Thymus (tissue), 14 donors: ENCODE results near the gene FAM241A. TPM values are rescaled to one million over a fixed set of nuclear protein-coding genes. Genes with fewer than 3 reads are reported as not detected.

Experiments
- DNase-seq, 9 donors: peaks; one replicate each; pipeline ENCODE4 v3.0.0-alpha.2; 2013; ENCODE audit warnings: low spot score in 9 of 9, low read depth in 6 of 9, missing footprints in 1 of 9
- H3K27ac ChIP-seq, 2 donors: one replicate each; pipeline ENCODE4 v1.5.1; 2013; ENCODE audit warnings: control low read depth in 1 of 2, low read depth in 1 of 2, low read length in 1 of 2, mild to moderate bottlenecking in 1 of 2, moderate library complexity in 1 of 2
- H3K27me3 ChIP-seq, 2 donors: one replicate each; pipeline ENCODE4 v1.5.1; 2013; ENCODE audit warnings: low read length in 1 of 2; ENCODE audit not compliant: control insufficient read depth in 2 of 2, insufficient read depth in 1 of 2
- H3K36me3 ChIP-seq, 2 donors: one replicate each; pipeline ENCODE4 v1.5.1; 2013; ENCODE audit warnings: low read length in 1 of 2, mild to moderate bottlenecking in 1 of 2, moderate library complexity in 1 of 2; ENCODE audit not compliant: control insufficient read depth in 2 of 2, insufficient read depth in 2 of 2
- H3K4me1 ChIP-seq, 2 donors: one replicate each; pipeline ENCODE4 v1.5.1; 2013; ENCODE audit warnings: low read length in 2 of 2; ENCODE audit not compliant: control insufficient read depth in 2 of 2, insufficient read depth in 2 of 2
- H3K4me3 ChIP-seq, 2 donors: one replicate each; pipeline ENCODE4 v1.5.1; 2013; ENCODE audit warnings: low read length in 2 of 2, control low read depth in 1 of 2, mild to moderate bottlenecking in 1 of 2
- H3K9me3 ChIP-seq, 2 donors: one replicate each; pipeline ENCODE4 v1.5.1; 2013; ENCODE audit warnings: low read length in 1 of 2, mild to moderate bottlenecking in 1 of 2; ENCODE audit not compliant: control insufficient read depth in 2 of 2, insufficient read depth in 1 of 2
- WGBS: extraction: QIAGEN DNeasy Blood & Tissue Kit; methylation state at CpG from one replicate; pipeline ENCODE4 v1.1.7; 2013; 5-methylcytosine and 5-hydroxymethylcytosine counted together
- long read RNA-seq, 10 donors: transcript quantifications; one replicate each; lab custom pipeline, GENCODE V29; 2026
- polyA plus RNA-seq: library from polyadenylated mRNA; stranded (reverse); fragments of 200-250 nt; gene quantifications from one replicate; pipeline ENCODE4 v1.2.3, GENCODE V29; 2013
- total RNA-seq: library from RNA; stranded (reverse); fragments of 120-200 nt; gene quantifications from one replicate; pipeline ENCODE4 v1.2.4, GENCODE V29; 2013
- donor health status: healthy.

Gene FAM241A
- total RNA-seq, result 2.2 TPM
- polyA plus RNA-seq, result 3.8 TPM
- long read RNA-seq, donor 1, full-length matches to known transcripts, result 5 of 5 reads
- long read RNA-seq, donor 1, partial matches to known transcripts, result 0 of 5 reads
- long read RNA-seq, donor 1, other reads (novel, unspliced or antisense), result 0 of 5 reads
- long read RNA-seq, donor 2, result 0 reads
- long read RNA-seq, donor 3, full-length matches to known transcripts, result 15 of 15 reads
- long read RNA-seq, donor 3, partial matches to known transcripts, result 0 of 15 reads
- long read RNA-seq, donor 3, other reads (novel, unspliced or antisense), result 0 of 15 reads
- long read RNA-seq, donor 4, full-length matches to known transcripts, result 9 of 9 reads
- long read RNA-seq, donor 4, partial matches to known transcripts, result 0 of 9 reads
- long read RNA-seq, donor 4, other reads (novel, unspliced or antisense), result 0 of 9 reads
- long read RNA-seq, donor 5, full-length matches to known transcripts, result 22 of 22 reads
- long read RNA-seq, donor 5, partial matches to known transcripts, result 0 of 22 reads
- long read RNA-seq, donor 5, other reads (novel, unspliced or antisense), result 0 of 22 reads
- long read RNA-seq, donor 6, full-length matches to known transcripts, result 18 of 18 reads
- long read RNA-seq, donor 6, partial matches to known transcripts, result 0 of 18 reads
- long read RNA-seq, donor 6, other reads (novel, unspliced or antisense), result 0 of 18 reads
- long read RNA-seq, donor 7, full-length matches to known transcripts, result 20 of 20 reads
- long read RNA-seq, donor 7, partial matches to known transcripts, result 0 of 20 reads
- long read RNA-seq, donor 7, other reads (novel, unspliced or antisense), result 0 of 20 reads
- long read RNA-seq, donor 8, full-length matches to known transcripts, result 10 of 10 reads
- long read RNA-seq, donor 8, partial matches to known transcripts, result 0 of 10 reads
- long read RNA-seq, donor 8, other reads (novel, unspliced or antisense), result 0 of 10 reads
- long read RNA-seq, donor 9, full-length matches to known transcripts, result 7 of 7 reads
- long read RNA-seq, donor 9, partial matches to known transcripts, result 0 of 7 reads
- long read RNA-seq, donor 9, other reads (novel, unspliced or antisense), result 0 of 7 reads
- long read RNA-seq, donor 10, full-length matches to known transcripts, result 15 of 15 reads
- long read RNA-seq, donor 10, partial matches to known transcripts, result 0 of 15 reads
- long read RNA-seq, donor 10, other reads (novel, unspliced or antisense), result 0 of 15 reads

- under 1% methylated on average over 70 of the region's 70 CpGs for WGBS
- DNase-seq, result peak in 8 of 9 donors; percentile 27 to 89 (median 71)
- H3K27me3 ChIP-seq, result peaks cover 0 to 3% of the 10 kb centered on the region in 2 donors
- H3K4me1 ChIP-seq, result peaks cover 0 to 3% of the 10 kb centered on the region in 2 donors
- peak within 1 kb of the TSS; percentile 76 to 82 for H3K4me3 ChIP-seq
- peak within 1 kb of the TSS; percentile 74 to 75 for H3K27ac ChIP-seq
- H3K9me3 ChIP-seq, result no peaks in the 10 kb centered on the region
- H3K36me3 ChIP-seq, result no peaks in the 10 kb centered on the region
These were observed at the start of gene FAM241A for GRCh38 chr4:112145326-112145789. FAM241A (plus strand) TSS chr4:112145454; CDS start chr4:112145581, 127 bp downstream.

GRCh38 chr4:112098841-112099530 is 46.3 kb upstream of the FAM241A start:
- Histone ChIP-seq H3K27me3 (no peaks in the 10 kb centered on the region), H3K4me3 (no peak overlapping the region)
- WGBS, result 97% methylated on average over 4 of the region's 4 CpGs

GRCh38 chr4:112099701-112100297 is 45.5 kb upstream of the FAM241A start:
- Histone ChIP-seq H3K4me1 (no peaks in the 10 kb centered on the region), H3K9me3 (no peaks in the 10 kb centered on the region), H3K4me3 (no peak overlapping the region), H3K27me3 (no peaks in the 10 kb centered on the region), H3K27ac (no peak overlapping the region), H3K36me3 (no peaks in the 10 kb centered on the region)
- DNase-seq, result peak in 8 of 9 donors; percentile 15 to 75 (median 38)
- WGBS, result 17% methylated on average over 5 of the region's 5 CpGs

More at GRCh38 chr4:112098841-112099530, 46.3 kb upstream of the FAM241A start:
- no peak overlapping the region for H3K27ac ChIP-seq
- H3K4me1 ChIP-seq, result no peaks in the 10 kb centered on the region
- no peak for DNase-seq
- H3K9me3 ChIP-seq, result no peaks in the 10 kb centered on the region
- H3K36me3 ChIP-seq, result no peaks in the 10 kb centered on the region

DNA sequence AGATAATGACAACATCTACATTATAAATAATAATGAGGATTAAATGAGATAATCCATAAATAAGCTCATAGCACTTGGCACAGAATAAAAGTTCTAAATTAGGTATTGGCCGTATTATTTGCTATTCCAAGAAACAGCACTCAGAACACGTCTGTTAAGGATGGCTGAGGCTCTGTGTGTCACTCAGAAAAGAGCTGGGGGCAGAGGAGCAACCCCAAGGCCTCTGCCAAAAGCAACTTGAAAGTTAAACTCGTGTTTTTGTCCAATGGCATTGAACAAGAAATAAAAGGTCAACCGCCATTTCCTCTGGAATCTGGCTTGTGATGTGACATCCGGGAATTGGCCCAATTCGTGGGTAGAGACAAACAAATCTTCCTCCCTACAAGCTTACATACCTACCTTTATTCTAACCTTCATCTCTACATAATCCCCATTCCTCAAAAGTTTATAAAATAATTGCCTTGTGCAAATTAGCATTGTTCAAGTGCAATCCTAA is 42.3 kb upstream of the FAM241A start:
- Histone ChIP-seq H3K4me1 (no peaks in the 10 kb centered on the region), H3K27ac (no peak overlapping the region), H3K4me3 (no peak overlapping the region), H3K27me3 (no peaks in the 10 kb centered on the region), H3K36me3 (no peaks in the 10 kb centered on the region), H3K9me3 (no peaks in the 10 kb centered on the region)
- WGBS, result 95% methylated on average over 6 of the region's 6 CpGs
- no peak for DNase-seq

GRCh38 chr4:112105201-112105969 is 39.9 kb upstream of the FAM241A start:
- H3K27ac ChIP-seq, result no peak overlapping the region
- no peaks in the 10 kb centered on the region for H3K9me3 ChIP-seq
- peaks cover 0 to 4% of the 10 kb centered on the region in 2 donors for H3K4me1 ChIP-seq
- no peaks in the 10 kb centered on the region for H3K36me3 ChIP-seq
- DNase-seq, result no peak
- no peaks in the 10 kb centered on the region for H3K27me3 ChIP-seq
- WGBS, result 95% methylated on average over 2 of the region's 2 CpGs
- no peak overlapping the region for H3K4me3 ChIP-seq

DNA sequence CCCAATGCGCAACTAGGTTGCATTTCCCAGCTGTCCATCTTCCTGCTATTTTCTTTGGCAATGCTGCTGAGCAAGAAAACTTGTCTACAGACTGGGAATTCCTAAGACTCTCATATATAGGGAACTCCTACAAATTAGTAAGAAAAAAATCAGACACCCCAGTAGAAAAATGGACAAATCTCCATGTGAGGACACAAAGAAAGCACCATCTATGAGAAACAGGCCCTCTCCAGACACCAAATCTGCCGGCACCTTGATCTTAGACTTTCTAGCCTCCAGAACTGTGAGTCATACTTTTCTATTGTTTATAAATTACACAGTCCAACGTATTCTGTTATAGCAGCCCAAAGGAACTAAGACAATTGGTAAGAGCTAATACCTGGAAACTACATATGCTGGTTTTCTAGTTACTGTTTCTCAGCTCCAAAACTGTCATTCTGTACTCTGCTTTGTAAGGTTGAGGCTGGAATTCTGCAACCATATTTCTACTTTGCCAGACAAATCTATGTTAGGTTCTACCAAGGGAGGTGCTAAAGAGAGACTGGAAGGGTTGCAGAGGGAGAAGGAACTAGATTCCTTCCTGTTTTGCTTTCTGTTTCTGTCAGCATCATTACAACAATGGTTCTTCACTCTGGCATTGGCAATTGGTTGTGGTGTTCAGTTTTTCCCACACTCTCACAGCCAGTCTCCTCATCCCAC is 35.7 kb upstream of the FAM241A start:
- peak in 1 of 9 donors; percentile 16 for DNase-seq
- Histone ChIP-seq H3K27me3 (no peaks in the 10 kb centered on the region), H3K9me3 (no peaks in the 10 kb centered on the region), H3K4me3 (no peak overlapping the region), H3K4me1 (peaks cover 0 to 4% of the 10 kb centered on the region in 2 donors), H3K36me3 (no peaks in the 10 kb centered on the region), H3K27ac (peak overlapping the region in 1 of 2 donors; percentile 15)
- WGBS, result 89% methylated on average over 3 of the region's 3 CpGs

DNA sequence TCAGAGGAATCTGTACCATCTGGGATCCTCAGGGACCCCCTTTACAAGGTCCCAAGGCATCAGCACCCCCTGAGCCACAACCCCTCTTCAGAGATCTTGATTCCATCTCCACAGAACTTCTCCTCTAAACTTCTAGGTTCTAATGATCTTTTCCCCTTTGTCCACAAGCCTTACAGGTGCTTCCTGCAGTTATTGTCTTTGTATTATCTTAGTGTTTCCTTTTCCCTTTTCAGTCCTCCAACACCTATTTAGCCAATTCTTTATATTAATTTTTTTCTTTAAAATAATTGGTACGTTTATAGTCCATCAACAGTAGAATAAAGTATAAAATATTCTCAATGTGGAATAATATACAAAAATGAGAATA is 35.2 kb upstream of the FAM241A start:
- Histone ChIP-seq H3K4me1 (peaks cover 0 to 4% of the 10 kb centered on the region in 2 donors), H3K27me3 (no peaks in the 10 kb centered on the region), H3K4me3 (no peak overlapping the region), H3K27ac (peak overlapping the region in 1 of 2 donors; percentile 15), H3K9me3 (no peaks in the 10 kb centered on the region), H3K36me3 (no peaks in the 10 kb centered on the region)
- no peak for DNase-seq
- WGBS, result 54% methylated on average over 1 of the region's 1 CpG
